HCT116 (cell line): ENCODE results near the gene OSBP2. TPM values are rescaled to one million over a fixed set of nuclear protein-coding genes. Genes with fewer than 3 reads are reported as not detected.

Experiments used
- ATAC-seq: fragments of 200-7000 bp; cut with Tn5 transposase; 2 replicates; pipeline ENCODE4 v1.9.1; 2020; ENCODE audit warnings: mild to moderate bottlenecking, moderate library complexity
- BruUV-seq: library from RNA; stranded (reverse); fragments of 400-500 nt; replicated peaks from 2 replicates; lab custom pipeline; 2021; lab: Mats Ljungman, UMichigan
- CTCF ChIA-PET: fragments of 300-600 bp; sonication (Branson Sonifier 250); formaldehyde crosslinking; loops from one replicate; lab custom pipeline; 2021; ENCODE audit warnings: antibody characterized with exemption; lab: Charles Lee
- POLR2A ChIA-PET: fragments of 300-600, 350-600 bp; sonication (Branson Sonifier 250); formaldehyde crosslinking; loops from one replicate; lab custom pipeline; 2021; ENCODE audit warnings: antibody characterized with exemption; lab: Charles Lee
- RAD21 ChIA-PET, 2 experiments: fragments of 300-600 bp; sonication (Branson Sonifier 250); formaldehyde crosslinking; loops; one replicate each; lab custom pipeline; 2023; ENCODE audit warnings: low total read pairs in 2 of 2; ENCODE audit not compliant: uncharacterized antibody in 2 of 2, unreplicated experiment in 2 of 2, low non-redundant PET in 1 of 2; lab: Charles Lee
- DNase-seq: peaks from one replicate; pipeline ENCODE4 v3.0.0-alpha.2; 2010; ENCODE audit warnings: low read depth, low spot score
- H2AFZ ChIP-seq: fragments of 200-600 bp; shearing (Covaris generic), sonication (generic); 2 replicates; pipeline ENCODE4 v1.6.1; 2017; ENCODE audit warnings: low read depth, mixed run types, mixed read lengths, antibody characterized with exemption, low read length; ENCODE audit not compliant: poor library complexity, severe bottlenecking
- H3K27ac ChIP-seq: 2 replicates; pipeline ENCODE4 v1.5.1; 2012; ENCODE audit warnings: low read depth, low read length
- H3K27me3 ChIP-seq: fragments of 200-600 bp; sonication (generic); 2 replicates; pipeline ENCODE4 v1.6.1; 2016; ENCODE audit warnings: mixed run types, low read length, mixed read lengths; ENCODE audit not compliant: insufficient read depth
- H3K36me3 ChIP-seq, 2 experiments: fragments of 200-500 bp in 1 of 2; fragments of 200-600 bp in 1 of 2; sonication (Bioruptor generic) in 1 of 2; sonication (generic) in 1 of 2; 2 replicates each; pipeline versions ENCODE4 v1.5.1 to v1.6.1; 2014 to 2016; ENCODE audit warnings: low read length in 2 of 2, inconsistent platforms in 1 of 2, mixed read lengths in 1 of 2, mixed run types in 1 of 2; ENCODE audit not compliant: insufficient read depth in 2 of 2, control insufficient read depth in 1 of 2
- H3K4me1 ChIP-seq, 2 experiments: fragments of 200-600 bp in 1 of 2; sonication (generic) in 1 of 2; 2 replicates each; pipeline versions ENCODE4 v1.5.1 to v1.6.1; 2012 to 2017; ENCODE audit warnings: low read length in 2 of 2, inconsistent platforms in 1 of 2, mild to moderate bottlenecking in 1 of 2, mixed read lengths in 1 of 2, mixed run types in 1 of 2, moderate library complexity in 1 of 2; ENCODE audit not compliant: insufficient read depth in 2 of 2, control insufficient read depth in 1 of 2
- H3K4me2 ChIP-seq: fragments of 200-600 bp; sonication (generic); 2 replicates; pipeline ENCODE4 v1.6.1; 2017; ENCODE audit warnings: mixed run types, low read length, mixed read lengths
- H3K4me3 ChIP-seq, 2 experiments: fragments of 200-600 bp in 1 of 2; sonication (generic) in 1 of 2; replicated peaks in 1 of 2; 2 replicates each; pipeline ENCODE4 v1.5.1; 2011 to 2016; ENCODE audit warnings: low read length in 2 of 2, control low read depth in 1 of 2, low read depth in 1 of 2, mild to moderate bottlenecking in 1 of 2, mixed read lengths in 1 of 2, mixed run types in 1 of 2
- H3K79me2 ChIP-seq: fragments of 200-600 bp; sonication (generic); 2 replicates; pipeline ENCODE4 v1.6.1; 2017; ENCODE audit warnings: mild to moderate bottlenecking, mixed run types, low read length, moderate library complexity, mixed read lengths; ENCODE audit not compliant: insufficient read depth
- H3K9ac ChIP-seq: fragments of 200-600 bp; sonication (generic); 2 replicates; pipeline ENCODE4 v1.6.1; 2016; ENCODE audit warnings: low read length, mixed read lengths
- H3K9me2 ChIP-seq: fragments of 200-600 bp; sonication (generic), shearing (Covaris generic); 2 replicates; pipeline ENCODE4 v1.6.1; 2017; ENCODE audit warnings: mixed run types, mild to moderate bottlenecking, moderate library complexity; ENCODE audit not compliant: insufficient read depth
- H3K9me3 ChIP-seq, 2 experiments: fragments of 200-500 bp in 1 of 2; fragments of 200-600 bp in 1 of 2; sonication (Bioruptor generic) in 1 of 2; sonication (generic) in 1 of 2; 2 replicates each; pipeline ENCODE4 v1.6.1; 2014 to 2017; ENCODE audit warnings: low read length in 2 of 2, mixed read lengths in 2 of 2, inconsistent platforms in 1 of 2, low read depth in 1 of 2, mild to moderate bottlenecking in 1 of 2, mixed run types in 1 of 2, moderate library complexity in 1 of 2; ENCODE audit not compliant: control insufficient read depth in 1 of 2, insufficient read depth in 1 of 2
- H4K20me1 ChIP-seq: fragments of 200-600 bp; sonication (generic), shearing (Covaris generic); 2 replicates; pipeline ENCODE4 v1.6.1; 2017; ENCODE audit warnings: mixed run types, mild to moderate bottlenecking, moderate library complexity; ENCODE audit not compliant: insufficient read depth
- CBX3 ChIP-seq: IDR thresholded peaks from 2 replicates; pipeline ENCODE4 v1.6.1; 2012; ENCODE audit warnings: low read depth
- CEBPB ChIP-seq: IDR thresholded peaks from 2 replicates; pipeline ENCODE4 v1.6.1; 2012; ENCODE audit warnings: low read depth
- EGR1 ChIP-seq: IDR thresholded peaks from 2 replicates; pipeline ENCODE4 v1.6.1; 2012; ENCODE audit warnings: low read depth
- ELF1 ChIP-seq: IDR thresholded peaks from 2 replicates; pipeline ENCODE4 v1.6.1; 2012; ENCODE audit warnings: low read depth, borderline replicate concordance
- EZH2 ChIP-seq: fragments of 200-600 bp; sonication (generic); IDR thresholded peaks from 2 replicates; pipeline ENCODE4 v1.6.1; 2017; ENCODE audit warnings: antibody characterized with exemption, mixed run types
- EZH2phosphoT487 ChIP-seq: fragments of 200-600 bp; IDR thresholded peaks from 2 replicates; pipeline ENCODE4 v1.6.1; 2018; ENCODE audit warnings: antibody characterized with exemption, borderline replicate concordance
- FOSL1 ChIP-seq: IDR thresholded peaks from 2 replicates; pipeline ENCODE4 v1.6.1; 2012; ENCODE audit warnings: low read depth
- JUND ChIP-seq: IDR thresholded peaks from 2 replicates; pipeline ENCODE4 v1.6.1; 2012
- POLR2AphosphoS5 ChIP-seq: IDR thresholded peaks from 2 replicates; pipeline ENCODE4 v1.6.1; 2011; ENCODE audit warnings: mild to moderate bottlenecking, low read depth, low read length, moderate library complexity
- RAD21 ChIP-seq: IDR thresholded peaks from 2 replicates; pipeline ENCODE4 v1.6.1; 2012; ENCODE audit warnings: low read depth, mild to moderate bottlenecking
- SP1 ChIP-seq: IDR thresholded peaks from 2 replicates; pipeline ENCODE4 v1.6.1; 2012; ENCODE audit warnings: low read depth
- SRF ChIP-seq: IDR thresholded peaks from 2 replicates; pipeline ENCODE4 v1.6.1; 2012; ENCODE audit warnings: low read depth
- TCF7L2 ChIP-seq: IDR thresholded peaks from 2 replicates; pipeline ENCODE4 v1.7.0; 2011; ENCODE audit warnings: borderline replicate concordance, inconsistent platforms; ENCODE audit not compliant: insufficient read depth, insufficient read length; ENCODE audit errors: extremely low read depth
- YY1 ChIP-seq: IDR thresholded peaks from 2 replicates; pipeline ENCODE4 v1.6.1; 2011; ENCODE audit warnings: low read length, low read depth, moderate library complexity, mild to moderate bottlenecking; ENCODE audit not compliant: insufficient replicate concordance; ENCODE audit errors: extremely low read depth
- ZFX ChIP-seq: fragments of 450-650 bp; IDR thresholded peaks from 2 replicates; pipeline ENCODE4 v1.6.1; 2017
- ZNF274 ChIP-seq: fragments of 200-500 bp; sonication (Bioruptor generic); IDR thresholded peaks from 2 replicates; pipeline ENCODE4 v1.6.1; 2014; ENCODE audit warnings: mild to moderate bottlenecking, low read depth, low read length, inconsistent platforms
- intact Hi-C: fragments of 100-400 bp; cut with micrococcal nuclease; formaldehyde crosslinking; loops from 2 replicates; pipeline ENCODE4 v1.10.0; 2022
- total RNA-seq: library from RNA; stranded (reverse); gene quantifications from one replicate; pipeline ENCODE4 v1.2.1, GENCODE V29; 2021; ENCODE audit not compliant: unreplicated experiment
- TF ChIP-seq, protein P1 (sequence below): IDR thresholded peaks from 2 replicates; pipeline ENCODE4 v1.6.1; 2012
- TF ChIP-seq, protein P2 (sequence below), 3 experiments: fragments of 200-600 bp in 1 of 3; sonication (generic) in 1 of 3; IDR thresholded peaks in 2 of 3; conservative IDR thresholded peaks in 1 of 3; 2 replicates each; pipeline ENCODE4 v1.5.1; 2012 to 2017; ENCODE audit warnings: low read depth in 2 of 3, low read length in 2 of 3, antibody characterized with exemption in 1 of 3, borderline replicate concordance in 1 of 3, control low read depth in 1 of 3, mild to moderate bottlenecking in 1 of 3, mixed read lengths in 1 of 3, mixed run types in 1 of 3, moderate library complexity in 1 of 3; ENCODE audit not compliant: insufficient read depth in 1 of 3
- TF ChIP-seq, protein P3 (sequence below): IDR thresholded peaks from 2 replicates; pipeline ENCODE4 v1.6.1; 2012; ENCODE audit warnings: low read depth
- TF ChIP-seq, protein P4 (sequence below): IDR thresholded peaks from 2 replicates; pipeline ENCODE4 v1.6.1; 2012

OSBP2 gene
- total RNA-seq, 1 experiment from 2014 or later, result 12.9 TPM

DNA sequence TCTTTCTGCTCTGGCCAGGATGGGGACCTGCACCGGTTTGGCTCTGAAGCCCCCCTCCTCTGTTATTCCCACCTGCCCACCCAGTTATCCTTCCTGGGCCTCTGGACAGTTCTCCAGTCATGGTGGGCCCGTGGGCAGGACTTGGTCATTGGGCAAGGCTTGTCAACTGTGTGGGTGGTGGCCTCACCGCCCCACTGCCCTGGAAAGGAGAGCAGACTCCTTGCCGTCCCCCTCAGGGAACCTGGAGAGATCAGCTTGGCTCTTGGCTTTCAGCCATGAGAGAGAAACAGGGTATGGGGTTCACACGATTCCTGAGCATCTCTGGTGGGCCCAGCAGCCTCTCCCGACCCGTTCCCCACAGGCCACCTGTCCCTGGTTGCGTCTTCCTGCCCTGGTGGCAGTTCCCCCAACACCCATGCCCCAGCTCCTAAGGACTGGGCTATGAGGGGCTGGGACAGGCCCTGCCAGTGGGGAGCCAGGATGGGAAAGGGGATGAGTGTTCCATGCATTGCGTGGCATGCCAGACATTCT lies 181.6 kb downstream of the OSBP2 start (continued):
- no peak for TF ChIP-seq TCF7L2
- TF ChIP-seq, protein P1, sequence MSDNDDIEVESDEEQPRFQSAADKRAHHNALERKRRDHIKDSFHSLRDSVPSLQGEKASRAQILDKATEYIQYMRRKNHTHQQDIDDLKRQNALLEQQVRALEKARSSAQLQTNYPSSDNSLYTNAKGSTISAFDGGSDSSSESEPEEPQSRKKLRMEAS, result no peak
- TF ChIP-seq SP1, result no peak
- no peak for TF ChIP-seq CBX3
- no peak for TF ChIP-seq ELF1

DNA sequence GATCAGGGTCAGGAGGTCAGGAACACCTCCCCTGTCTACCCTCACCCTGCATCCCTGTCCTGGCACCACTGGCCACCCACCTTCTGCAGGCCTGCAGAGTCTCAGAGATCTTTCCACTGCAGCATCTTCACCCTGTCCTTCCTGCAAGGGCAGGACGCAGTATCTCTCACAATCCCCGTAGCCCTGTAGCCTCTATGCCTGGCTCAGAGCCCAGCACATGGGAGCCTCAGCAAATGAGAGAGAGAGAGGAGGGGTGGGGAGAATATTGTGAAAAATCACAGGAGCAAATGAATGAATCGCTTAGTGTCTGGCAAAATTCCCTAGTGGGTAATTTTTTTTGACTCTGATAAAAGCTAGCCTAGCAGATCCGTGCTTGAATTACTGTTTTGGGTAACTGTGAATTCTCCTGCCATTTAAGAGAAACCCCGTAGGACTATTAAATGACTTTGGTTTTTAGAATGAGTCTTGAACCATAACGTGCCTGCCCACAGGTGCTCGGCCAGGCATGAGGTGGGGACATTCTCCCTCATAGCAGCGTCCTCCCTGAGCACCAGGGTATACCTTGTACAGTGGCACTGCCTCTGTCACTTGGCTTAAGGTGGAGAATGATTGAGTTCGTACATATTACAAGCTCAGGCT lies 182.4 kb downstream of the OSBP2 start:
- ChIA-PET POLR2A (no interaction called here), CTCF (no interaction called here), RAD21 (no interaction called here)
- BruUV-seq, result no TSS peak
- intact Hi-C loops, result no loop called here
- Histone ChIP-seq H3K4me2 (no peak overlapping the region), H3K9ac (no peak overlapping the region), H3K9me3 (no peaks in the 10 kb centered on the region), H3K4me3 (no peak overlapping the region), H4K20me1 (no peaks in the 10 kb centered on the region), H3K9me2 (no peaks in the 10 kb centered on the region), H3K4me1 (peaks cover 3 to 8% of the 10 kb centered on the region in 2 experiments; a peak in 3 of 4 replicates), H3K27me3 (no peaks in the 10 kb centered on the region), H3K79me2 (no peaks in the 10 kb centered on the region), H3K36me3 (no peaks in the 10 kb centered on the region), H2AFZ (no peak overlapping the region), H3K27ac (no peak overlapping the region)
- DNase-seq (no peak), ATAC-seq (no peak)
- TF ChIP-seq, protein P2, sequence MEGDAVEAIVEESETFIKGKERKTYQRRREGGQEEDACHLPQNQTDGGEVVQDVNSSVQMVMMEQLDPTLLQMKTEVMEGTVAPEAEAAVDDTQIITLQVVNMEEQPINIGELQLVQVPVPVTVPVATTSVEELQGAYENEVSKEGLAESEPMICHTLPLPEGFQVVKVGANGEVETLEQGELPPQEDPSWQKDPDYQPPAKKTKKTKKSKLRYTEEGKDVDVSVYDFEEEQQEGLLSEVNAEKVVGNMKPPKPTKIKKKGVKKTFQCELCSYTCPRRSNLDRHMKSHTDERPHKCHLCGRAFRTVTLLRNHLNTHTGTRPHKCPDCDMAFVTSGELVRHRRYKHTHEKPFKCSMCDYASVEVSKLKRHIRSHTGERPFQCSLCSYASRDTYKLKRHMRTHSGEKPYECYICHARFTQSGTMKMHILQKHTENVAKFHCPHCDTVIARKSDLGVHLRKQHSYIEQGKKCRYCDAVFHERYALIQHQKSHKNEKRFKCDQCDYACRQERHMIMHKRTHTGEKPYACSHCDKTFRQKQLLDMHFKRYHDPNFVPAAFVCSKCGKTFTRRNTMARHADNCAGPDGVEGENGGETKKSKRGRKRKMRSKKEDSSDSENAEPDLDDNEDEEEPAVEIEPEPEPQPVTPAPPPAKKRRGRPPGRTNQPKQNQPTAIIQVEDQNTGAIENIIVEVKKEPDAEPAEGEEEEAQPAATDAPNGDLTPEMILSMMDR (IDR thresholded peaks at IDR 0.05 in 2 of 3, conservative IDR thresholded peaks at IDR 0.05 in 1 of 3; ENCODE audit: borderline replicate concordance in 1 of 3, insufficient read depth in 1 of 3, low read depth in 2 of 3, low read length in 2 of 3), result no peak
- TF ChIP-seq EZH2phosphoT487, result no peak
- TF ChIP-seq ELF1, result no peak
- no peak for TF ChIP-seq POLR2AphosphoS5
- TF ChIP-seq YY1, result no peak
- no peak for TF ChIP-seq EZH2
- TF ChIP-seq, protein P1, result no peak
- TF ChIP-seq SP1, result no peak
- no peak for TF ChIP-seq FOSL1
- TF ChIP-seq JUND, result no peak
- no peak for TF ChIP-seq SRF
- TF ChIP-seq TCF7L2, result no peak
- no peak for TF ChIP-seq RAD21
- TF ChIP-seq EGR1, result no peak
- no peak for TF ChIP-seq CEBPB
- no peak for TF ChIP-seq ZNF274
- TF ChIP-seq ZFX, result no peak
- TF ChIP-seq, protein P3, sequence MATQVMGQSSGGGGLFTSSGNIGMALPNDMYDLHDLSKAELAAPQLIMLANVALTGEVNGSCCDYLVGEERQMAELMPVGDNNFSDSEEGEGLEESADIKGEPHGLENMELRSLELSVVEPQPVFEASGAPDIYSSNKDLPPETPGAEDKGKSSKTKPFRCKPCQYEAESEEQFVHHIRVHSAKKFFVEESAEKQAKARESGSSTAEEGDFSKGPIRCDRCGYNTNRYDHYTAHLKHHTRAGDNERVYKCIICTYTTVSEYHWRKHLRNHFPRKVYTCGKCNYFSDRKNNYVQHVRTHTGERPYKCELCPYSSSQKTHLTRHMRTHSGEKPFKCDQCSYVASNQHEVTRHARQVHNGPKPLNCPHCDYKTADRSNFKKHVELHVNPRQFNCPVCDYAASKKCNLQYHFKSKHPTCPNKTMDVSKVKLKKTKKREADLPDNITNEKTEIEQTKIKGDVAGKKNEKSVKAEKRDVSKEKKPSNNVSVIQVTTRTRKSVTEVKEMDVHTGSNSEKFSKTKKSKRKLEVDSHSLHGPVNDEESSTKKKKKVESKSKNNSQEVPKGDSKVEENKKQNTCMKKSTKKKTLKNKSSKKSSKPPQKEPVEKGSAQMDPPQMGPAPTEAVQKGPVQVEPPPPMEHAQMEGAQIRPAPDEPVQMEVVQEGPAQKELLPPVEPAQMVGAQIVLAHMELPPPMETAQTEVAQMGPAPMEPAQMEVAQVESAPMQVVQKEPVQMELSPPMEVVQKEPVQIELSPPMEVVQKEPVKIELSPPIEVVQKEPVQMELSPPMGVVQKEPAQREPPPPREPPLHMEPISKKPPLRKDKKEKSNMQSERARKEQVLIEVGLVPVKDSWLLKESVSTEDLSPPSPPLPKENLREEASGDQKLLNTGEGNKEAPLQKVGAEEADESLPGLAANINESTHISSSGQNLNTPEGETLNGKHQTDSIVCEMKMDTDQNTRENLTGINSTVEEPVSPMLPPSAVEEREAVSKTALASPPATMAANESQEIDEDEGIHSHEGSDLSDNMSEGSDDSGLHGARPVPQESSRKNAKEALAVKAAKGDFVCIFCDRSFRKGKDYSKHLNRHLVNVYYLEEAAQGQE, result no peak
- TF ChIP-seq, protein P4, sequence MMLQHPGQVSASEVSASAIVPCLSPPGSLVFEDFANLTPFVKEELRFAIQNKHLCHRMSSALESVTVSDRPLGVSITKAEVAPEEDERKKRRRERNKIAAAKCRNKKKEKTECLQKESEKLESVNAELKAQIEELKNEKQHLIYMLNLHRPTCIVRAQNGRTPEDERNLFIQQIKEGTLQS, result no peak
